ENCODE data around the gene ARID4A.
A peak's percentile ranks its signal among the peaks of the same experiment; 100 is the strongest.
"Not testable (repeated sequence)": the region's sequence is repeated elsewhere in the genome, so short reads cannot be mapped to it uniquely, and the experiment has no call there.

Gene ARID4A

DNA sequence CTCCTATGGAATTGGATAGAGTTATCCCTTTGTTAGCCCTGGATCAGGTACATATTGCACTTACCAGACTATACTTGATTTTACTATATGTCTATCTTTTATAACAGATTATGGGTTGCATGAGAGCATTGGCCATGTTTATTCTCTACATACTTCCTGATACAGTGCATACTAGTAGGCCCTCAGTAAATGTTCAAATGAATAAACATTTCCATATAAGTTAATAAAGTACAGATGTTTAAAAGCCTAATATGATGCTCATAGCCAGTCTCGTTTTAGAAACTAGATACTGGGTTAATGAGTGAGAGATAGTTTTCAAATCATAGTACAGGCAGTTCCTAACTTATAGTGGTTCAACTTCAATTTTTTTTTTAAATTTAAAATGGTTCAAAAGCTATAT, 57.9 kb downstream of the ARID4A start:
- no peak for ATAC-seq
- TF ChIP-seq, protein P1, sequence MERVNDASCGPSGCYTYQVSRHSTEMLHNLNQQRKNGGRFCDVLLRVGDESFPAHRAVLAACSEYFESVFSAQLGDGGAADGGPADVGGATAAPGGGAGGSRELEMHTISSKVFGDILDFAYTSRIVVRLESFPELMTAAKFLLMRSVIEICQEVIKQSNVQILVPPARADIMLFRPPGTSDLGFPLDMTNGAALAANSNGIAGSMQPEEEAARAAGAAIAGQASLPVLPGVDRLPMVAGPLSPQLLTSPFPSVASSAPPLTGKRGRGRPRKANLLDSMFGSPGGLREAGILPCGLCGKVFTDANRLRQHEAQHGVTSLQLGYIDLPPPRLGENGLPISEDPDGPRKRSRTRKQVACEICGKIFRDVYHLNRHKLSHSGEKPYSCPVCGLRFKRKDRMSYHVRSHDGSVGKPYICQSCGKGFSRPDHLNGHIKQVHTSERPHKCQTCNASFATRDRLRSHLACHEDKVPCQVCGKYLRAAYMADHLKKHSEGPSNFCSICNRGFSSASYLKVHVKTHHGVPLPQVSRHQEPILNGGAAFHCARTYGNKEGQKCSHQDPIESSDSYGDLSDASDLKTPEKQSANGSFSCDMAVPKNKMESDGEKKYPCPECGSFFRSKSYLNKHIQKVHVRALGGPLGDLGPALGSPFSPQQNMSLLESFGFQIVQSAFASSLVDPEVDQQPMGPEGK (CRISPR knock-in tag; IDR thresholded peaks at IDR 0.05; ENCODE audit: borderline replicate concordance), result no peak
- TF ChIP-seq GLIS3 (CRISPR knock-in tag; IDR thresholded peaks at IDR 0.05), result no peak
- TF ChIP-seq RARB (CRISPR knock-in tag; IDR thresholded peaks at IDR 0.05), result no peak
- TF ChIP-seq BACH2 (CRISPR knock-in tag; IDR thresholded peaks at IDR 0.05; ENCODE audit: borderline replicate concordance), result no peak
- TF ChIP-seq SNAI2 (CRISPR knock-in tag; IDR thresholded peaks at IDR 0.05), result no peak
- no peak for TF ChIP-seq ESRRG (CRISPR knock-in tag; IDR thresholded peaks at IDR 0.05)

DNA sequence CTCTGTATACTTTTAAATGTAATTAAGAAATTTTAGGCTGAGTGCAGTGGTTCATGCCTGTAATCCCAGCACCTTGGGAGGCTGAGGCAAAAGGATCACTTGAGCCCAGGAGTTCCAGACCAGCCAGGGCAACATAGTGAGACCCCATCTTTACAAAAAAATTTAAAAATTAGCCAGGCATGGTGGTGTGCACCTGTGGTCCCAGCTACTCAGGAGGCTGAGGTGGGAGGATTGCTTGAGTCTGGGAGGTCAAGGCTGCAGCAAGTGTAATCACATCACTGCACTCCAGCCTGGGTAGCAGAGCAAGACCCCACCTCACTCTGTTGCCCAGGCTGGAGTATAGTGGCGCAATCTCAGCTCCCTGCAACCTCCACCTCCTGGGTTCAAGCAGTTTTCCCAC, 63.9 kb downstream of the ARID4A start:
- ATAC-seq, result not testable (repeated sequence)

DNA sequence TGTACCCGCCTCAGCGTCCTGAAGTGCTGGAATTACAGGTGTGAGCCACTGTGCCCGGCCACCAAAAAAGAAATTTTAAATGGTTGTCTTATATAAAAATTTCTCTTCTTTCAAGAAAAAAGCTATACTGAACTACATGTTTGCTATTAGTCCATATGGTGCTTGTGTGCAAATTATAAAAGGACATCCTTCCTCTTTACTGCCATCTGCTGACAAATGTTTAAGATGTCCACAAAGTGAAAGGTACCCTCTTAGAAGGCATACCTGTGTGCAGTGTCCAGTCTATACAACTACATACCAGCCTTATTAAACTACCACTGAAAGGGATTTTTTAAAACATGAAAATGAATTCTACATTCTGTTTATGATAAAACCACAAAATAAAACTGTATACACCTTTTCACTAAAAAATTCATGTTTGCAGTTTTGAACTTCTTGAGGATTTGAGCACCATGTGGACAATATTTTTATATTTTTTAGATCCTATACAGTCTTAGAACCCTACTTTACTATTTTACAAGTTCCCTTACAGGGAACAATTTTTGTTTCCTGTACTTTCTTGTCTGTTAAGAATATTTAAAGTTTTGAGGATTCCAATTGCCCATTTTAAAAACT, 64.5 kb downstream of the ARID4A start:
- peak; percentile 86 for ATAC-seq
- TF ChIP-seq OSR1 (CRISPR knock-in tag; IDR thresholded peaks at IDR 0.05) (no peak), ARNTL (CRISPR knock-in tag; IDR thresholded peaks at IDR 0.05; ENCODE audit: borderline replicate concordance, low read depth) (no peak), ZNF565 (CRISPR knock-in tag; conservative IDR thresholded peaks at IDR 0.05; ENCODE audit: low read depth) (no peak), SNAI2 (CRISPR knock-in tag; IDR thresholded peaks at IDR 0.05) (no peak), ESRRG (CRISPR knock-in tag; IDR thresholded peaks at IDR 0.05) (no peak), ZC3H10 (CRISPR knock-in tag; IDR thresholded peaks at IDR 0.05) (no peak), BACH2 (CRISPR knock-in tag; IDR thresholded peaks at IDR 0.05; ENCODE audit: borderline replicate concordance) (no peak), ISL1 (CRISPR knock-in tag; IDR thresholded peaks at IDR 0.05) (no peak)

DNA sequence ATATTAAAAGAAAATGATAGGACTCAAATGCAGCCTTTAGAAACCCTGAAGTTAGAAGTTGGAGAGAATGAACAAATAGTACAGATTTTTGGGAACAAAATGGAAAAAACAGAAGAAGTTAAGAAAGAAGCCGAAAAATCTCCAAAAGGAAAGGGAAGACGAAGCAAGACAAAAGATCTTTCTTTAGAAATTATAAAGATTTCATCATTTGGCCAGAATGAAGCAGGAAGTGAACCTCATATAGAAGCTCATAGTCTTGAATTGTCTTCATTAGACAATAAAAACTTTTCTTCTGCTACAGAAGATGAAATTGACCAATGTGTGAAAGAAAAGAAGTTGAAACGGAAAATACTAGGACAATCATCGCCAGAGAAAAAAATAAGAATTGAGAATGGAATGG, 66.0 kb downstream of the ARID4A start:
- no peak for TF ChIP-seq ZC3H10 (CRISPR knock-in tag; IDR thresholded peaks at IDR 0.05)
- no peak for TF ChIP-seq CSDC2 (CRISPR knock-in tag; IDR thresholded peaks at IDR 0.05)
- TF ChIP-seq TCF4 (CRISPR knock-in tag; IDR thresholded peaks at IDR 0.05; ENCODE audit: borderline replicate concordance), result no peak
- no peak for TF ChIP-seq OSR1 (CRISPR knock-in tag; IDR thresholded peaks at IDR 0.05)
- TF ChIP-seq, protein P1 (CRISPR knock-in tag; IDR thresholded peaks at IDR 0.05; ENCODE audit: borderline replicate concordance), result no peak
- TF ChIP-seq ZNF70 (CRISPR knock-in tag; IDR thresholded peaks at IDR 0.05), result no peak
- TF ChIP-seq, protein P2, sequence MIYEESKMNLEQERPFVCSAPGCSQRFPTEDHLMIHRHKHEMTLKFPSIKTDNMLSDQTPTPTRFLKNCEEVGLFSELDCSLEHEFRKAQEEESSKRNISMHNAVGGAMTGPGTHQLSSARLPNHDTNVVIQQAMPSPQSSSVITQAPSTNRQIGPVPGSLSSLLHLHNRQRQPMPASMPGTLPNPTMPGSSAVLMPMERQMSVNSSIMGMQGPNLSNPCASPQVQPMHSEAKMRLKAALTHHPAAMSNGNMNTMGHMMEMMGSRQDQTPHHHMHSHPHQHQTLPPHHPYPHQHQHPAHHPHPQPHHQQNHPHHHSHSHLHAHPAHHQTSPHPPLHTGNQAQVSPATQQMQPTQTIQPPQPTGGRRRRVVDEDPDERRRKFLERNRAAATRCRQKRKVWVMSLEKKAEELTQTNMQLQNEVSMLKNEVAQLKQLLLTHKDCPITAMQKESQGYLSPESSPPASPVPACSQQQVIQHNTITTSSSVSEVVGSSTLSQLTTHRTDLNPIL (CRISPR knock-in tag; IDR thresholded peaks at IDR 0.05; ENCODE audit: low read depth), result no peak
- no peak for TF ChIP-seq RARB (CRISPR knock-in tag; IDR thresholded peaks at IDR 0.05)
- TF ChIP-seq, protein P3, sequence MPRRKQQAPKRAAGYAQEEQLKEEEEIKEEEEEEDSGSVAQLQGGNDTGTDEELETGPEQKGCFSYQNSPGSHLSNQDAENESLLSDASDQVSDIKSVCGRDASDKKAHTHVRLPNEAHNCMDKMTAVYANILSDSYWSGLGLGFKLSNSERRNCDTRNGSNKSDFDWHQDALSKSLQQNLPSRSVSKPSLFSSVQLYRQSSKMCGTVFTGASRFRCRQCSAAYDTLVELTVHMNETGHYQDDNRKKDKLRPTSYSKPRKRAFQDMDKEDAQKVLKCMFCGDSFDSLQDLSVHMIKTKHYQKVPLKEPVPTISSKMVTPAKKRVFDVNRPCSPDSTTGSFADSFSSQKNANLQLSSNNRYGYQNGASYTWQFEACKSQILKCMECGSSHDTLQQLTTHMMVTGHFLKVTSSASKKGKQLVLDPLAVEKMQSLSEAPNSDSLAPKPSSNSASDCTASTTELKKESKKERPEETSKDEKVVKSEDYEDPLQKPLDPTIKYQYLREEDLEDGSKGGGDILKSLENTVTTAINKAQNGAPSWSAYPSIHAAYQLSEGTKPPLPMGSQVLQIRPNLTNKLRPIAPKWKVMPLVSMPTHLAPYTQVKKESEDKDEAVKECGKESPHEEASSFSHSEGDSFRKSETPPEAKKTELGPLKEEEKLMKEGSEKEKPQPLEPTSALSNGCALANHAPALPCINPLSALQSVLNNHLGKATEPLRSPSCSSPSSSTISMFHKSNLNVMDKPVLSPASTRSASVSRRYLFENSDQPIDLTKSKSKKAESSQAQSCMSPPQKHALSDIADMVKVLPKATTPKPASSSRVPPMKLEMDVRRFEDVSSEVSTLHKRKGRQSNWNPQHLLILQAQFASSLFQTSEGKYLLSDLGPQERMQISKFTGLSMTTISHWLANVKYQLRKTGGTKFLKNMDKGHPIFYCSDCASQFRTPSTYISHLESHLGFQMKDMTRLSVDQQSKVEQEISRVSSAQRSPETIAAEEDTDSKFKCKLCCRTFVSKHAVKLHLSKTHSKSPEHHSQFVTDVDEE (CRISPR knock-in tag; IDR thresholded peaks at IDR 0.05), result no peak
- no peak for TF ChIP-seq GLIS3 (CRISPR knock-in tag; IDR thresholded peaks at IDR 0.05)
- no peak for TF ChIP-seq ZNF565 (CRISPR knock-in tag; conservative IDR thresholded peaks at IDR 0.05; ENCODE audit: low read depth)
- TF ChIP-seq SNAI2 (CRISPR knock-in tag; IDR thresholded peaks at IDR 0.05), result no peak
- no peak for TF ChIP-seq TOX (CRISPR knock-in tag; IDR thresholded peaks at IDR 0.05; ENCODE audit: borderline replicate concordance)
- no peak for TF ChIP-seq BACH2 (CRISPR knock-in tag; IDR thresholded peaks at IDR 0.05; ENCODE audit: borderline replicate concordance)
- TF ChIP-seq ZFP30 (CRISPR knock-in tag; IDR thresholded peaks at IDR 0.05), result no peak
- no peak for TF ChIP-seq ZNF8 (CRISPR knock-in tag; IDR thresholded peaks at IDR 0.05)
- no peak for TF ChIP-seq ESRRG (CRISPR knock-in tag; IDR thresholded peaks at IDR 0.05)
- no peak for TF ChIP-seq PPARA (CRISPR knock-in tag; IDR thresholded peaks at IDR 0.05; ENCODE audit: borderline replicate concordance)
- TF ChIP-seq, protein P4, sequence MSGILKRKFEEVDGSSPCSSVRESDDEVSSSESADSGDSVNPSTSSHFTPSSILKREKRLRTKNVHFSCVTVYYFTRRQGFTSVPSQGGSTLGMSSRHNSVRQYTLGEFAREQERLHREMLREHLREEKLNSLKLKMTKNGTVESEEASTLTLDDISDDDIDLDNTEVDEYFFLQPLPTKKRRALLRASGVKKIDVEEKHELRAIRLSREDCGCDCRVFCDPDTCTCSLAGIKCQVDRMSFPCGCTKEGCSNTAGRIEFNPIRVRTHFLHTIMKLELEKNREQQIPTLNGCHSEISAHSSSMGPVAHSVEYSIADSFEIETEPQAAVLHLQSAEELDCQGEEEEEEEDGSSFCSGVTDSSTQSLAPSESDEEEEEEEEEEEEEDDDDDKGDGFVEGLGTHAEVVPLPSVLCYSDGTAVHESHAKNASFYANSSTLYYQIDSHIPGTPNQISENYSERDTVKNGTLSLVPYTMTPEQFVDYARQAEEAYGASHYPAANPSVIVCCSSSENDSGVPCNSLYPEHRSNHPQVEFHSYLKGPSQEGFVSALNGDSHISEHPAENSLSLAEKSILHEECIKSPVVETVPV (CRISPR knock-in tag; IDR thresholded peaks at IDR 0.05), result no peak
- no peak for ATAC-seq
